Activated naive CD8-positive, alpha-beta T cell treated with anti-CD3 and anti-CD28 coated beads, Interleukin-2, amount 10 ng/mL, durations not matched to agents 7 days and 5 days (primary cell): ENCODE data around the gene TLE3. TPM values are rescaled to one million over a fixed set of nuclear protein-coding genes. Genes with fewer than 3 reads are reported as not detected.

ENCODE experiments used
- ATAC-seq: fragments of 150-1000 bp; cut with Tn5 transposase; one replicate; pipeline ENCODE4 v1.10.0; 2021; ENCODE audit warnings: low read depth, moderate library complexity
- POLR2A ChIA-PET: fragments of 350-600 bp; sonication (Branson Sonifier 250); formaldehyde crosslinking; loops from one replicate; lab custom pipeline; 2021; ENCODE audit warnings: antibody characterized with exemption; lab: Charles Lee
- DNase-seq: peaks from one replicate; pipeline ENCODE4 v3.0.0; 2021
- H3K27ac Mint-ChIP-seq: one replicate; pipeline ENCODE4 v1.8.0; 2022; ENCODE audit warnings: mild to moderate bottlenecking, mixed read lengths
- H3K27me3 Mint-ChIP-seq: one replicate; pipeline ENCODE4 v1.8.0; 2022; ENCODE audit warnings: mild to moderate bottlenecking, moderate library complexity, mixed read lengths
- H3K36me3 Mint-ChIP-seq: one replicate; pipeline ENCODE4 v1.8.0; 2021; ENCODE audit warnings: mild to moderate bottlenecking, mixed read lengths
- H3K4me1 Mint-ChIP-seq: one replicate; pipeline ENCODE4 v1.8.0; 2021; ENCODE audit warnings: mixed read lengths
- H3K4me3 Mint-ChIP-seq: one replicate; pipeline ENCODE4 v1.8.0; 2022; ENCODE audit warnings: mild to moderate bottlenecking, moderate library complexity, mixed read lengths
- H3K9me3 Mint-ChIP-seq: one replicate; pipeline ENCODE4 v1.8.0; 2021; ENCODE audit warnings: mixed read lengths
- total RNA-seq, 2 experiments: library from RNA; stranded (reverse); gene quantifications; one replicate each; pipeline ENCODE4 v1.2.3, GENCODE V29; 2021

TLE3 gene
- total RNA-seq, 2 experiments from 2014 or later, result 80.5 to 87.9 TPM

DNA sequence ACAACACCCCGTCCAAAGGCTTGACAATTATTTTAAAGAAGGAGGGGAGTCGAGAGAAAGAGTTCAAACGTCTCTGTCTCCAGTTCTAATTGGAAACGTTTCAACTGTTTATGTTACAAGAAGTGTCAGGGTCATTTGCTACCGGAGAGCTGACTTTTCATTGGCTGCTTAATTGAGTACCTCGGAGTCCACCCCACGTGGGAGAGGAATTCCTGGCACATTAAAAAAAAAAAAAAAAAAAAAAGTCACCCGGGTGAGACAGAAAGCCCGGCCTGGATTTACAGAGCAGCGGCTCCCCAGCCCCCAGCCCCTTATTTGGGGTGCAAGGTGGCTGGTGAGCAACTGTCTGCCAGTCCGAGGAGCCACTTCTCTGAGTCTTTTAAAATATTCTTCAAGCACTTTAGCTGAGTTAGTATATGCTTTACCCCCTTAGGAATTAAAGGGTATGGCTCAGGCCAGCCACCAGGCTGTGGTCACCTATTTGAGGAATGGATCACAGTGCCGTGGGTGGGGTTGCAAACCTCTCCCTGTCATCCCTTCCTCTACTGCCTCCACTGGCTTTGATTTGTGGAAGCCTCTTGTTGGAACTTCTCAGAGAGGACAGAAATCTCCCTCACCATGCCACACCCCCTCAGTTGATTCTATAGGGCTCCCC lies 3.9 kb upstream of the TLE3 start:
- H3K27me3 Mint-ChIP-seq, result peaks cover 7% of the 10 kb centered on the region
- no peak overlapping the region for H3K4me3 Mint-ChIP-seq

DNA sequence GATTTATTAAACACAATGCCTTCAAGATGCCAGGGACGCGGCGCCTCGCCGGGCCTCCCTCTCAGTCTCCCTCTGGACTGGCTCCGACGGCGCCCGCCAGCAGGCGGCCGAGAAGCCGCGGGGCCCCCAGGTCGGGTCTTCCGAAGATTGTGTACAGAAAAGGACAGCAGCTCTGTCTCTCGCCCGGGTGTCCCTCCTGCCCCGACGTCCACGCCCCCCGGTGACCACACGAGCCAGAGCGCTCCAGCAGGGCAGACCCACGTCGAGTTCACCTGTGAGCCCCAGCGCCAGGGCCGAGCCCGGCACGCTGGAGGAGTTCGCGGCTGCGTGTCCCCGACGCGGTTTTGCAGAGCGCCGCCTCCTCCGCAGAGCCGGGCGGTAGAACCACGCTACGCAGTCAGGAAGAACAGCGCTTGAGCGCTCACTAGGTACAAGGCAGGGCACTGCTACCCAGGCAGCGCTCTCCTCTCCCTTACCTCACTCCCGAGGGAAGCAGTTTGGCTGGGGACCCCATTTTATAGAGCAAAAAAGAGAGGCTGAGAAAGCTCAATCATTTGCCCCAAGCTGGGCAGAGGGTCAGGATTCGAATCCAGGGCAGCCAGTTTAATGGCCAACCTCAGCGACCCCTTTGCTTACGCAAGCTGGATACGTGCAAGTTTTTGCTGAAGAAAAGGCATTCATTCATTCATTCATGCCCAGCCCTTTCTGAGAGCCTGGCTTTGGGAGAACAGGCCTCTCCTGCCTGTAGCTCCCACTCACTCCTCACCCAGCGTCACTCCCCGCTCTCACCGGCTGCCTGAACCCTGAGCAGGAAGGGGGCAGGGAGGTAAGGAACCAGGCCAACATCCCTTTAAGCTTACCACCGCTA lies 3.0 kb upstream of the TLE3 start:
- peak overlapping the region; percentile 99 for H3K4me3 Mint-ChIP-seq
- peak overlapping the region; percentile 67 for H3K27ac Mint-ChIP-seq
- POLR2A ChIA-PET, result interaction anchor here (0.9 to 4.1 kb wide), 6 partner anchors 41 to 389 kb away, joined by 3 to 20 read pairs (median 5); no protein-coding TSS in a partner anchor
- DNase-seq, result peak; percentile 80
- H3K36me3 Mint-ChIP-seq, result no peaks in the 10 kb centered on the region
- H3K4me1 Mint-ChIP-seq, result peaks cover 38% of the 10 kb centered on the region
- H3K9me3 Mint-ChIP-seq, result no peaks in the 10 kb centered on the region
- peaks cover 7% of the 10 kb centered on the region for H3K27me3 Mint-ChIP-seq
- peak; percentile 21 for ATAC-seq

More for the DNA sequence above, 3.9 kb upstream of the TLE3 start:
- peaks cover 38% of the 10 kb centered on the region for H3K4me1 Mint-ChIP-seq
- POLR2A ChIA-PET, result interaction anchor here (3.3 to 4.1 kb wide), 2 partner anchors 40 to 157 kb away, joined by 13 to 20 read pairs; no protein-coding TSS in a partner anchor
- no peaks in the 10 kb centered on the region for H3K9me3 Mint-ChIP-seq
- H3K27ac Mint-ChIP-seq, result no peak overlapping the region
- DNase-seq (no peak), ATAC-seq (no peak)
- H3K36me3 Mint-ChIP-seq, result no peaks in the 10 kb centered on the region

DNA sequence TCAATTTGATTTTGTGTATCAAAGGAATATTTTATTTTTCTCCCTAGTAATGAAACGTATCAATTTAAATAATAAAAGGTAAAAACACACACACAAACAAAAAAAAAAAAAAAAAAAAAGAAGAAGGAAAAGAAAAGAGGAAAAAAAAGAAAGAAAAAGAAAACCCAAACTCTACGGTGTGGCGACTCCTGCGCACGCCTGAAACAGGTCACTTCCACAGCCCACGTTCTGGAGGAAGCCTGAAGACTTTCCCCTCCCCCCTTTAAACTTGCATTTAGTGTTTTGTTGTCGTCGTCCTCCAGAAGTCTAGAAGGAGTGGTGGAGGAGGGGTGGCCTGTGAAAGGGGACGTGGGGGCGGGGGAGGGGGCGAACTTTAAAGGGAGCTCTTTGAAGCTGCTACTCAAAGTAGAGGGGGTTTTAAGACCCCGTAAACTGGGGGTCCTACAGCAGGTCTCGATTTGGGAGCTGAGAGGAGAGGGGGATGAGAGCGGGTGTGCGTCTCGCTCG lies 2.3 kb upstream of the TLE3 start:
- Mint-ChIP-seq H3K36me3 (peaks cover under 1% of the 10 kb centered on the region), H3K27ac (peak overlapping the region; percentile 100), H3K4me3 (peak overlapping the region; percentile 99), H3K27me3 (peaks cover 7% of the 10 kb centered on the region), H3K4me1 (peaks cover 40% of the 10 kb centered on the region), H3K9me3 (no peaks in the 10 kb centered on the region)
- ATAC-seq, result no peak
- DNase-seq, result no peak
- POLR2A ChIA-PET, result interaction anchor here (0.7 to 4.1 kb wide), 18 partner anchors 10 to 631 kb away, joined by 3 to 20 read pairs (median 4); no protein-coding TSS in a partner anchor

DNA sequence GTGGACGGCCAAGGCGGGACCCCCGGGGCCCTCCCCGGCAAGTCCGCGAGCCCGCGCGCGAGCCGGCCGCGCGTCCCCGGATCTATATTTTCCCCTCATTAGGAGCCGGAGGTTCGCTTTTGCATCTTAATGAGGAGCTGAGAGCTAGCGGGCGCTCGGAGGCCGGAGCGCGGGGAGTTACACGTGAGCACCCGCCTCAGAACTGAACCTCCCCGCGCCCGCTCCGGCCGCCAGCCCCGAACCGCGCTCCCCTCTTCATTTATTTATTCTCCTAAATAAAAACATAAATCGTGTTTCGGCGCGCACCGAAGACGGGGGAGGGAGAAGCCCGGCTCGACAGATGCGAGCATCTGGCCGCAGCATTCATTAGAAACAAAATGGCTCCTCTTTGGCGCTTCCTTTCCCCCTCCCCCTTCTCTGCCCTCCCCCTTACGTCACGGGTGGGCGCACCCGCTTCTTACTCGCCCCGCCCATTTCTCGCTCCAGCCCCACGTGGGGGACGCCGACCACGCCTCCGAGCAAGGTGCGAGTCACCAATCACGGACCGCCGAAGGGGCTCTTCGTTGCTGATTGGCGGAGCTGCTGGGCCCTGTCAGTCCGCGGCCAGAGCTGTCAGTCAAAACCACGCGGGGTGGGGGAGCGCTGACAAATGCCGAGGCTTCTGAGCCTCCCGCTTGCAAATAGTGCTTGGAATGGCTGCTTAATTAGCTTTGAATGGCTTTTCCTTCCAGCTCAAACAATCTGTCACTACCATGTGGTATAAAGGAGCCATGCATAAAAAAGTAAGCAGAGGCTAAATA lies 1.6 kb upstream of the TLE3 start:
- peaks cover 7% of the 10 kb centered on the region for H3K27me3 Mint-ChIP-seq
- peaks cover 46% of the 10 kb centered on the region for H3K4me1 Mint-ChIP-seq
- peak; percentile 100 for DNase-seq
- POLR2A ChIA-PET, result interaction anchor here (0.6 to 4.1 kb wide), 22 partner anchors 9 to 647 kb away, joined by 3 to 20 read pairs (median 4); partner anchors contain the start of gene RPLP1
- peak overlapping the region; percentile 100 for H3K27ac Mint-ChIP-seq
- peak; percentile 28 for ATAC-seq
- H3K4me3 Mint-ChIP-seq, result peak overlapping the region; percentile 99
- H3K9me3 Mint-ChIP-seq, result no peaks in the 10 kb centered on the region
- peaks cover 7% of the 10 kb centered on the region for H3K36me3 Mint-ChIP-seq

DNA sequence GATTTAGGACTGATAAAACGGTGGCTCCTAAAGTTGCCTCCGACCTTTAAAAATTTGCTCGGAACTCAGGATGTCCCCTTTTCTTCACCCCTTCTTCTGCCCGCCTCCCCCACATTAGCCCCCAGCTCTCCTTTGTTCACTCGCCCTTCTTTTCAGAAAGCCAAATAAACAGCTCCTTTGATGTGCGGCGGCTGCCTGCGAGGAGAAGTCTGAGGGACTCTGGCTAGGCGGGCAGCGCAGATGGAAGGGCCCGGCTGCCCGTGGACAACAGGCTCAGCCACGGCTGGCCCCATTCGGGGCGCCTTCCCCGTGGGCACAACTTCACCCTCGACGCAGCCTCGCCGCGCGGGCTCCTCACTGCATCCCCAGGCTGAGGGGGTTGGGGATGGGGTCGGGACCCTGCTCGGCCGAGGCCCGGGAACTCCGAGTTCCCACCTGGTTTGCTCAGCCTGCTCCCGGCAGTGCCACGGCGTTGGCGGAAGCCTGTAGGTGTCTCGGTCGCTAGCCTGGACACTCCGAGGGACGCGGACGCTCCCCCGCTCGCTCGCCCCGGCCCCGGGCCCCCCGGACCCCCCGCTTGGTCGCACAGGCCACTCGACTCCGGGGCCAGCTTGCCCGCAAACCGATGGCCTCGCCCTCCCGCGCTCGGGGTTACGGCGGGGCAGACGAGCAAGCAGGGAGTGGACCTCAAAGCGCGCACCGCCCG lies 897 bp upstream of the TLE3 start:
- Mint-ChIP-seq H3K27ac (peak overlapping the region; percentile 100), H3K36me3 (peaks cover 9% of the 10 kb centered on the region), H3K27me3 (peaks cover 7% of the 10 kb centered on the region), H3K4me1 (peaks cover 49% of the 10 kb centered on the region), H3K4me3 (peak overlapping the region; percentile 69), H3K9me3 (no peaks in the 10 kb centered on the region)
- DNase-seq (no peak), ATAC-seq (no peak)
- POLR2A ChIA-PET, result interaction anchor here (0.6 to 4.1 kb wide), 20 partner anchors 8 to 938 kb away, joined by 3 to 20 read pairs (median 4); partner anchors contain the start of genes GLCE and RPLP1

DNA sequence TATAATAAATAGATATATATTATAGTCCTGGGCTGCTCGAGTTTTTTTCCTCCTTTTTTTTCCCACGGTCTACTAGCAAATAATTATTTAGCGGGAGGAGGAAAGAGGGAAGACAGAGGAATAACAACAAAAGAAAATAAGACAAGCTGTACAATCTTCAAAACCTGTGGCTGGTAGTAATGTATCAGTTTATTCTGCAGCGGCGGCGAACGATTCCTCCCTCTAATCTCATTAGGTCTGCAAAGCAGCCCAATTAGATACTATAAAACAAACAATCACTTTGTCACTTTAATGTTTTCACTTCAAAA lies 390 bp upstream of the TLE3 start:
- DNase-seq (no peak), ATAC-seq (no peak)
- peaks cover 7% of the 10 kb centered on the region for H3K27me3 Mint-ChIP-seq
- H3K36me3 Mint-ChIP-seq, result peaks cover 13% of the 10 kb centered on the region
- POLR2A ChIA-PET, result interaction anchor here (0.6 to 4.1 kb wide), 24 partner anchors 8 to 938 kb away, joined by 3 to 20 read pairs (median 4); partner anchors contain the start of genes GLCE and RPLP1
- peaks cover 45% of the 10 kb centered on the region for H3K4me1 Mint-ChIP-seq
- H3K9me3 Mint-ChIP-seq, result no peaks in the 10 kb centered on the region
- H3K27ac Mint-ChIP-seq, result peak overlapping the region; percentile 100
- peak overlapping the region; percentile 69 for H3K4me3 Mint-ChIP-seq

DNA sequence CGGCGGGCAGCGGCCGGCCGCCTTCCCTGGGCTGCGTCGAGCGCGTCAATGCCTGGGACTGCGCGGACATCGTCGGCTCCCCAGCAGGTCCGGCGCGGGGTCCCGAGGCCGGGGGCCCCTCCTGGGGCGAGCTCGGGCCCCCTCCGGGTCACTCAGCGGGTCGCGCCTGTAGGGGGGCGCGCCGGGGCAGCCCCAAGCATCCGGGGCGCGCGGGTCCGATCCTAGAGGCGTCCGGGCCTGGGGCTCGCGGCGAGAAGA lies 725 bp downstream of the TLE3 start:
- H3K4me3 Mint-ChIP-seq, result peak overlapping the region; percentile 97
- H3K27me3 Mint-ChIP-seq, result peaks cover 7% of the 10 kb centered on the region
- no peaks in the 10 kb centered on the region for H3K9me3 Mint-ChIP-seq
- no peak for DNase-seq
- POLR2A ChIA-PET, result interaction anchor here (0.8 to 3.1 kb wide), 17 partner anchors 10 to 644 kb away, joined by 3 to 14 read pairs (median 3); partner anchors contain the start of gene RPLP1
- H3K27ac Mint-ChIP-seq, result no peak overlapping the region
- peaks cover 23% of the 10 kb centered on the region for H3K36me3 Mint-ChIP-seq
- peaks cover 44% of the 10 kb centered on the region for H3K4me1 Mint-ChIP-seq
- no peak for ATAC-seq

DNA sequence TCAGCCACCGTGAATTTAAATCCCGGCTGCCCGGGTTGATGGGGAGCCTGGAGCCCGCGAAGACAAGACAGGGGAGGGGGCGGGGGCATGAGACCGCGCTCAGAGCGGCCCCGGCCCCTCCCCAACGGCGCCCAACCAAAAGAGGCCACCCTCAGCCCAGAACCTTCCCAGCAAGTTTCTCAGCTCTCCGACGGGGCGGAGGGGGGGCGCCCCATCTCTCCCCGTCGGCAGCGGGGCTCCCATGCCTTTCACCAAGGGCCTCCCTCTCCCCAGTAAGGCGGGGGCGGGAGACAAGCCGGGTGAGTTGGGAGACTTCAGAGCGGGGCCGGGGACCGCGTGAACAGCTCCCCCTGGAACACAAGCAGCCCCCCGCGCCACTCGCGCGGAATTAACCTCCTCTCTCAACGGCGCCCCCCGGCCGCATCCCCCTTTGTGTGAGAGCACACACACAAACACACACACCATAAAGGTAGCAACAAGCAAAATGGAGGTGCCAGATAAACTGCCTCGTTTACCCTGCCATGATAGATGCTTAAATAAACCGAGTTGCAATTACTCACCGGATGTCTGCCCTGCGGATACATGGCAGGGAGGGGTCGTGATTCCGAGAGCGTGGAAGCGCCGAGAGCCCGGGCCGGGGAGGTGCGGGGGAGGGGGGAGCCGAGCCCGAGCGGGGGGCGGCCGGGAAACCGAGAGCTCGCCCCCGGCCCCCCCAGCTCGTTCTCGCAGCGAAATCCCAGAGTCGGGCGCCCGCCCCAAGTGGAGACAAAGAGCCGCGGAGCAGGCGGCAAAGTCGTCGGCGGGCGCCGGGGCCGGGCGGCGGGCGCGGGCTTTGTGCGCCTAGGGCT lies 1.3 kb downstream of the TLE3 start:
- Mint-ChIP-seq H3K4me3 (peak overlapping the region; percentile 97), H3K27ac (peak overlapping the region; percentile 96), H3K36me3 (peaks cover 28% of the 10 kb centered on the region), H3K9me3 (no peaks in the 10 kb centered on the region), H3K27me3 (peaks cover 3% of the 10 kb centered on the region), H3K4me1 (peaks cover 44% of the 10 kb centered on the region)
- ATAC-seq (no peak), DNase-seq (peak; percentile 70)
- POLR2A ChIA-PET, result interaction anchor here (0.7 to 2.4 kb wide), 16 partner anchors 10 to 644 kb away, joined by 3 to 13 read pairs (median 3); partner anchors contain the start of gene RPLP1

DNA sequence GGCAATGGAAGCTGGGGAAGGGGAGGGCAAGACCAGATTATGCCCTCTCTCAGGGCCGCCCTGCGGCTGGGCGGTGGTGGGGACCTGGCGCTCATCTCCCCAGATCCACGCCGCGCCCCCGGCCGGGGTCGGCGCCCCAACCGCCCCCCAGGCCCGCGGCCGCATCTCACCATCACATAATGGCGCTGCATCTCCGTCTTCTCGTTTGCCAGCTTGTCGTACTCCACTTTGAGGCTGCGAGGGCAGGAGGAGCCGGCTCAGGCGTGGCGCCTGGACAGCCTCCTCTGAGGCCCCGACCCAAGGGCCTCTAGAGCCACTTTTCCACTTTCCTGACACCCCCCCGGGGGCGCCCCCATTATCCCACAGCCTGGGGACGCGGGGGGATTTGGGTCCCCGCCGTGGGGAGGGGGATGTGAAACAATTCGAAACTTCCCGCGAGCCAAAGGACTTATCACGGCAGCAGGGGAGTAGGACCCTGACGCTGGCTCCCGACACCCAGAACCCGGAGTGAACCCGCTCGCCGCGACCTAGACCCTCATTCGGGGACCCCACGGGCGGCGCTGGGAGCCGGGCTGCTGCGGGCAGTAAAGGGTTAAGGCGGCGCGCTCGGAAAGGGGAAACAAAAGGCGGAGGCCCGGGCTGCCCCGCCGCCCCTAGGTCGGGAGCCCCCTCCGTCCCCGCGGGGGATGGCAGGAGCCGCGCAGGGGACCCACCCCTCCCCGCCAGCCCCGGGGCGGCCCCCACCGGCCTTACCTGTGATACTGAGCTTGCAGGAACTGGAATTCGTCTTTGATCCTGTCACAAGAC lies 2.1 kb downstream of the TLE3 start:
- Mint-ChIP-seq H3K27me3 (no peaks in the 10 kb centered on the region), H3K4me1 (peaks cover 49% of the 10 kb centered on the region), H3K9me3 (no peaks in the 10 kb centered on the region), H3K27ac (peak overlapping the region; percentile 96), H3K4me3 (peak overlapping the region; percentile 97), H3K36me3 (peaks cover 36% of the 10 kb centered on the region)
- ATAC-seq (no peak), DNase-seq (peak; percentile 72)
- POLR2A ChIA-PET, result interaction anchor here (0.7 to 2.2 kb wide), 12 partner anchors 72 to 633 kb away, joined by 3 to 7 read pairs (median 3); no protein-coding TSS in a partner anchor

DNA sequence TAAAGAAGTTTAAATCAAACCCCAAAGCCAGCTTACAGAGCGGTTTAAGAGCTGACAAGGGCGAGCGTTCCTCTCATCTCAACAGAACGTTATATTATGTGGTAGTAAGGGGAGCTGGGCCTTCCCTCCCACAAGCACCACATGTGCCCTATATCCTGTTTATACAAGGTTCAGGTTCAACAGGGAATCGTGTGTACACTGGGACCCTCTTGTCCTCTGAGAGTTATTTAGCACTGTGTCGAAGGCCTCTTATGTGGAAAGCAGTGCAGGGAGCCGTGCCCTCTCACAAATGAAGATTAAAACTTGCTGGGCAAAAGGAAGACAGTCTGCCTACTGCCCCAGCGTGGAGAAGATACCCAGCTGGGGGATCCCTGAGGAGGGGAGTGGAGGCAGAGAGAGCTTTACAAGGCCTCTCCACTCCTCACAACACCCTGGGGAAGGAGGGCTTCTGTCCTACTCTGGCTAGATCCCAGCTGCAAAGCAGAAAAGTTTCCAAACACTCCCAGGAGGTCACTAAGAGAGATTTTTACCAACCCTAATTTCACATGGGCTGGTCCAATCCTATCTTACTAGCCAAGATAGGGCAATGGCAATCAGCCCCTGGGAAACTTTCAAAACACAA lies 2.9 kb downstream of the TLE3 start:
- peaks cover 41% of the 10 kb centered on the region for H3K36me3 Mint-ChIP-seq
- peak overlapping the region; percentile 96 for H3K27ac Mint-ChIP-seq

More for the DNA sequence above, 2.9 kb downstream of the TLE3 start:
- ATAC-seq (no peak), DNase-seq (no peak)
- POLR2A ChIA-PET, result interaction anchor here (1.0 to 1.3 kb wide), 3 partner anchors 9 to 339 kb away, joined by 3 read pairs; no protein-coding TSS in a partner anchor
- peak overlapping the region; percentile 97 for H3K4me3 Mint-ChIP-seq
- H3K9me3 Mint-ChIP-seq, result no peaks in the 10 kb centered on the region
- peaks cover 50% of the 10 kb centered on the region for H3K4me1 Mint-ChIP-seq
- H3K27me3 Mint-ChIP-seq, result no peaks in the 10 kb centered on the region
